Right cardiac atrium (tissue), 5 donors: ENCODE measurements around the gene PIGR. TPM values are rescaled to one million over a fixed set of nuclear protein-coding genes. Genes with fewer than 3 reads are reported as not detected.

Source experiments
- ATAC-seq, 2 donors: fragments of 200-7000 bp; cut with Tn5 transposase; one replicate each; pipeline versions ENCODE4 v1.8.0 to v1.9.1; 2020; ENCODE audit warnings: moderate library complexity in 2 of 2, mild to moderate bottlenecking in 1 of 2
- DNase-seq, 3 donors: peaks; one replicate each; pipeline ENCODE4 v3.0.0-alpha.2; 2020
- H3K27ac ChIP-seq: one replicate; pipeline ENCODE4 v1.5.1; 2013; ENCODE audit warnings: mild to moderate bottlenecking, low read length, control low read depth, moderate library complexity
- H3K27me3 ChIP-seq: one replicate; pipeline ENCODE4 v1.6.1; 2013; ENCODE audit not compliant: control insufficient read depth, insufficient read depth
- H3K4me1 ChIP-seq: one replicate; pipeline ENCODE4 v1.6.1; 2013; ENCODE audit warnings: low read length; ENCODE audit not compliant: control insufficient read depth, insufficient read depth
- H3K4me3 ChIP-seq: one replicate; pipeline ENCODE4 v1.5.1; 2013; ENCODE audit warnings: low read length, control low read depth
- H3K9me3 ChIP-seq: one replicate; pipeline ENCODE4 v1.6.1; 2013; ENCODE audit warnings: low read length; ENCODE audit not compliant: control insufficient read depth
- WGBS: extraction: QIAGEN DNeasy Blood & Tissue Kit; methylation state at CpG from one replicate; pipeline ENCODE4 v1.1.7; 2013; 5-methylcytosine and 5-hydroxymethylcytosine counted together
- intact Hi-C, 4 donors: fragments of 100-400 bp; cut with DNase I; formaldehyde crosslinking; loops; one replicate each; pipeline versions ENCODE4 v1.11.0 to v1.14.0; 2022 to 2023
- polyA plus RNA-seq: library from polyadenylated mRNA; stranded (reverse); fragments of 200-250 nt; gene quantifications from one replicate; pipeline ENCODE4 v1.2.3, GENCODE V29; 2013
- total RNA-seq, 4 donors: library from RNA; stranded (reverse); fragmentation: NEBNext Ultra II Directional; extraction: Animal tissue kit (Norgen Biotek cat#: 25700); gene quantifications; one replicate each; pipeline ENCODE4 v1.2.1, GENCODE V29; 2021
- donor health status: healthy with polysubstance abuse.
- donor health status: DM: no; HTN: yes; CAD: no.
- donor health status: DM: no; HTN: no; CAD: no.
- donor health status: DM: no; HTN: yes; CAD: no; lungs with severe emphysema.
- donor health status: DM: yes; HTN: yes; CAD: no.

The PIGR gene
- total and polyA plus RNA-seq, 5 donors, result 0.09 to 0.59 (median 0.20) TPM; not detected in 1

DNA sequence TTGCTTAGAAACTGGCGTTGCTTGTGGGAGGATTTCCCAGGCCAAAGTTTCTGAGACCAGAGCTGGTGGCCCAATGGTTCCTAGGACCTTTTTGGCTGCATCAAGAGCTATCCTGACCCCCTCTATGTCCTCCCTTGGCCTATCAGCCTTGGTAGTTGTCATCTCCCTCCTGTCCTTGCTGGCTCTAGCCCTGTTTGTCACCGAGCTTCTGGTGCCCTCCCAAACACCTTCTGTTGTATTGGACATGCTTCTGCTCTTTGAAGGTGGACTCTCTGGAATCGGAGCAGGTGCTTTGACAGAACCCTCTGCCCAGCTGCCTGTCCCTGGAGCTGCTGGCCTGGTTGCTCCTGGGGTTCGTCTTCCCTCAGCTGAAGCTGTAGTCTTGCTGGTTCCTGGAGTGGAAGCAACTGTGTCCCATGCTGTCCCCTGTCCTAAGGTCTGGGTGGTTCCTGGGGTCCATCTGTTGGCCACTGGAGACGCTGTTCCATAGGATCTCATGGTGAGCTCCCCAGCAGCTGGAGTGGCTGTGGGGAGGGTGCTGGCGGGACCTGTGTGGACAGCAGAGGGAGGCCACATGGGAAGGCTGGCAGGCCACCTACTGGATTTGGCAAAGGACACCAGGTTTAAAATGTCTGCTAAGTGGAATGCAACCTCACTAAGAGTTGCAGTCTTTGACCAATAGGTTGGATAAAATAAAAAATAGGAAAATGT is 14.6 kb upstream of the PIGR start:
- Histone ChIP-seq H3K27ac (no peak overlapping the region), H3K27me3 (no peaks in the 10 kb centered on the region), H3K9me3 (no peaks in the 10 kb centered on the region), H3K4me3 (no peak overlapping the region), H3K4me1 (no peaks in the 10 kb centered on the region)
- intact Hi-C loops, result no loop called here
- DNase-seq, result no peak
- no peak for ATAC-seq
- 85% methylated on average over 6 of the region's 6 CpGs for WGBS

DNA sequence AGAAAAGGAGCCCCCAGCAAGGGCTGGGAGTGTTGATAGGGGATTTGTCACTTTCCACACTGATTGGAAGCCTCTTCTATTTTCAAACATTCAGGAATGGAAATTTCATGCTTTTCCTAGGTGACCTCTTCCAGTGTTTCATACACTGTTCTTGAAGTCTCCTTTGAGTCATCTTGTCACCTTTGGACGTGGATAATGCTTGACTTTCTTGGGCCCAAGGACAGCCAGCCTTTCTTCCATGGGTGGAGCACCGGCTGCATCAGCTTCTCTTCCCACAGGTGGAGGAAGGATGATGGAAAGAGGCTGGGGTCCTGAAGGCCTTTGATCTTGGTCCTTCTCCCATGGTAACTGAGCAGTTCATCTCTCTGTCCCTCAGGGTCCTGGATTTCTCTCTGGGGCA is 11.9 kb upstream of the PIGR start:
- H3K27me3 ChIP-seq, result no peaks in the 10 kb centered on the region
- WGBS, result 95% methylated on average over 2 of the region's 2 CpGs

DNA sequence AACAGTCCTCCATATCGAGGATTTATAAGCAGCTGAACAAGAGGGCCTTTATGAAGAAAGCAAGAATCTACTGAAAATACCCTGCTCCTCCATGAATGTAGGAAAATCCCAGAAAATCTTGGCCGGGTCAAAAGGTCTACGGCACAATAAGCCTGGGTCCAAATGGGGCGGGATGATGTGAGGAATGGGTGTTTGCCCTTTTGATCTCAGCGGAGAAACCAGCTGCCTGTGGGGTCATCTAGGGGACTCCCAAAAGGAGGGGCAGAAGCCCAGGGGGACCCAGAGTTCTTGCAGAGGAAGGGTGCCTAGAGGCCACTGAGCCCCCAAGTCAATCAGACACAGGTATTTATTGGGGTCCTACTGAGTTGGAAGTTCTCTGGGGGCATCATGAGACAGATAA is 11.4 kb upstream of the PIGR start:
- Histone ChIP-seq H3K9me3 (no peaks in the 10 kb centered on the region), H3K27ac (no peak overlapping the region), H3K4me1 (no peaks in the 10 kb centered on the region), H3K27me3 (no peaks in the 10 kb centered on the region), H3K4me3 (no peak overlapping the region)
- 86% methylated on average over 5 of the region's 5 CpGs for WGBS
- no peak for ATAC-seq
- intact Hi-C loops, result no loop called here
- no peak for DNase-seq

More for the DNA sequence above, 11.9 kb upstream of the PIGR start:
- ATAC-seq (no peak), DNase-seq (no peak)
- no peak overlapping the region for H3K4me3 ChIP-seq
- H3K27ac ChIP-seq, result no peak overlapping the region
- no peaks in the 10 kb centered on the region for H3K9me3 ChIP-seq
- intact Hi-C loops, result no loop called here
- no peaks in the 10 kb centered on the region for H3K4me1 ChIP-seq

DNA sequence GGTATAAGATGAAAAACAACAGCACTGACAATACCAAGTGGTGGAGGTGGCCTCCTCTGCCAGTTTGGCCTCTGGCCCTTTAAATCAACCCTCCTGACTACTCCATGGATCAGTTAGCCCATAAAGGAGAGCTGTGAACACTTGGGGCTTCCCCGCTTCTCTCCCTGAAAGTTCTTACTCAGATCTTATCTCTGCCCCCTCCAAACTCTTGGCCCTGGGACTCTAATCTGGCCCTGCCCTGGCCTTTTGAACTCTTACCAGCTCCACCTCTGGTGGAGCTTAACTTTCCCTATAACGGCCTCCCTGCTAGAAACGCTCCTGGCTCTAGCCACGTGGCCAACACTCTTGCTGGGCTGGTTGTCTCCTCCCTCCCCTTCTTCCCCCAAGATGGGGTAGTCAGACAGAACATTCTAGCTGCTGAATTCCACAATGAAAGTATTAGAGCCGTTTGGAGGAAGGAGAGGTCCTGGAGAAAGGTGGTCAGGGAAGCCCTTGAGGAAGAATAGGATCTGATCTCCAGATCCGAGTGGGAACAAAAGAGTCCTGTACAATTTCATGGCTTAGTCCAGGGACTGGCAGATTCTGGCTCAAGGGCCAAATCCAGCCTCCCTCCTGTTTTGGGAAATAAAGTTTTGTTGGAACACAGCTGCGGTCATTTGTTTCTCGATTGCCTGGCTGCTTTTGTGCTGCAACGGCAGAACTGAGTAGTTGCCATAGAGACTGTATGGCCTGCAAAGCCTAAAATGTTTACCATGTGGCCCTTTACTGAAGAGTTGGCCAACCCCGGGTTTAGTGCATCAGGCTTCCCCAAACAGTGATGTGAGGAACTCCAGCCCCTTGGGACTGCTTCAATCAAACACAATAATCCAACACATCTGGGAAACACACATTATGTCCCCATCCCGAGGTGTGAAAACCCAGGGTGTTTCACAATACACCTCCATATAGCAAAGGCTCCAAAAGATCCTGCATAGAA is 9.5 kb upstream of the PIGR start:
- Histone ChIP-seq H3K4me1 (no peaks in the 10 kb centered on the region), H3K27ac (no peak overlapping the region), H3K9me3 (no peaks in the 10 kb centered on the region), H3K4me3 (no peak overlapping the region), H3K27me3 (no peaks in the 10 kb centered on the region)
- ATAC-seq (no peak), DNase-seq (no peak)
- WGBS, result 56% methylated on average over 11 of the region's 11 CpGs
- intact Hi-C loops, result no loop called here

DNA sequence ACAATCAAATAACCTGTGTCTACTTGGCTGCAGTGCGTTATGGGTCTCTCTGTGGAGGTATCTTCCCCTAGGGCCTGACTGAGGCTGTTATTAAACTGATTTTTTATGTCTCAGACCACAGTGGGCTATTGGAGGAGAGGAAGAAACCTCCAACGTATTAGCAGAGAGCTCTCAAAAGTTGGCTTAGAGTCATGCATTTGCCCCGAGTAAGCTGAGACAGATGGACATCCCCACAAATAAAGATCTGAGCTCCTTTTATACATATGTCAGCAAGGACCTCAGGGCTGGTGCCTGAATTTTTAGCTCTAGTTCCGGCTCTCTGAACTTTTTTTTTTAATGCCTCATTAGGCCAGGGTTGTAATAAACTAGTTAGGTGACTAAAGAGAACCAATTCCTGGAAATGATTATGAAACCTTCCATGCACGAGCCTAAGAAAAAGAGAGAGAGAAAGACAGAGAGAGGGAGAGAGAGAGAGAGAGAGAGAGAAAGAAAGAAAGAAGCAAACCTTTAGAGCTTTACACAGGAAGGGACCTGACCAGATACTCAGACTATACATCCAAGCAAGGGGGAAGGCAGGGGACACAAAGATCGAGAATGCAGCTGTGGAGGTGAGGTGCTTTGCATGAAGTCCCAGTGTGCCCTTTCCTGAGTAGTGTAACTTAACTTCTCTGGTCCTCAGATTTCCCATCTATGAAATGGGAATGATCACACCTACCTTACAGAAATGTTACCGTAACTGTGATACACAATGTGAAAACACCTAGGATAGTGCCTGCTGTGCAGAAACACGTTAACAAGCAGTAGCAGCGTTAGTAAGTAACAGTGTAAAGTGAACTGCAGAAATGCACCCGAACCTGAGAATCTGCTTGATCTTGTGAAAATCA is 8.4 kb upstream of the PIGR start:
- H3K4me3 ChIP-seq, result no peak overlapping the region
- intact Hi-C loops, result no loop called here
- 81% methylated on average over 10 of the region's 10 CpGs for WGBS
- no peaks in the 10 kb centered on the region for H3K9me3 ChIP-seq
- no peaks in the 10 kb centered on the region for H3K4me1 ChIP-seq
- H3K27me3 ChIP-seq, result no peaks in the 10 kb centered on the region
- DNase-seq, result no peak
- H3K27ac ChIP-seq, result no peak overlapping the region
- ATAC-seq, result no peak

DNA sequence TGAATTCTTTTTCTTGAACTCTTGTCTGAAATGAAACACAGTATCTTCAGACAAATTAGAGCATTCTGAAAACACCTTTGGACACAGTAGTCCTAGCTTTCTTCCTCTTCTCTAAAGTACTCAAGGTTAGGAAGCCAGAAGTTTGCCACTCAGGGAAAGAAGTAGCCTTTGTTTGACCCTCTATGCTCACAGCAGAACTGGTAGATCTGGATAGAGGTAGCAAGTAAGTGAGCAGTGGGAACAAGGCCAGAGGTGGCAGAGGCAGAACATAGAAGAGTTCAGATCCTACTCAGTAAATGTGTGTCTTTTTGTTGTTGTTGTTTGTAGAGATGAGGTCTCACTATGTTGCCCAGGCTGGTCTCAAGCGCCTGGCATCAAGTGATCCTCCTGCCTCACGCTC is 7.4 kb upstream of the PIGR start:
- H3K9me3 ChIP-seq, result no peaks in the 10 kb centered on the region
- intact Hi-C loops, result no loop called here
- no peak overlapping the region for H3K4me3 ChIP-seq
- 98% methylated on average over 2 of the region's 2 CpGs for WGBS
- DNase-seq (no peak), ATAC-seq (no peak)
- no peak overlapping the region for H3K27ac ChIP-seq
- H3K27me3 ChIP-seq, result no peaks in the 10 kb centered on the region
- H3K4me1 ChIP-seq, result no peaks in the 10 kb centered on the region

DNA sequence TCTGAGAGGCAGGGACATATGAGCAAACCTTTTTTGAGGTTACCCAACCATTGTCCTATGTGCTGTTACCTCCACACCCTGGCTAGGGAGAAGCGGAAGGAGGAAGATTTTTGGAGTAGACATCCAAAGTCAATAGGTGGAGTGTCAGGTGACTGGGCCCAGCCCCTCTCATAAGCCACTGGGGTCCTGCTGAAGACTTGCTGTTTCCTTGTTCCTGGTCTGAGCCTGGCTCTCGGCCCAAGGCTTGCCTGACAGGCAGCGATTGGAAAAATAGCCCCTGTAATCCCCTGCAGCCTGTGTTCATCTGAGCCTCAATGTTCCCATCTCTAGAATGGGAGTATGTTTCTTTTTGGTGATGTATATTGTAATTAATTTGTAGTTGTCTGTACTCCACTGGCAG is 6.9 kb upstream of the PIGR start:
- no peaks in the 10 kb centered on the region for H3K4me1 ChIP-seq
- WGBS, result 89% methylated on average over 3 of the region's 3 CpGs
- no peak for ATAC-seq
- H3K27me3 ChIP-seq, result no peaks in the 10 kb centered on the region
- intact Hi-C loops, result no loop called here
- DNase-seq, result no peak
- no peak overlapping the region for H3K27ac ChIP-seq
- H3K9me3 ChIP-seq, result no peaks in the 10 kb centered on the region
- H3K4me3 ChIP-seq, result no peak overlapping the region

DNA sequence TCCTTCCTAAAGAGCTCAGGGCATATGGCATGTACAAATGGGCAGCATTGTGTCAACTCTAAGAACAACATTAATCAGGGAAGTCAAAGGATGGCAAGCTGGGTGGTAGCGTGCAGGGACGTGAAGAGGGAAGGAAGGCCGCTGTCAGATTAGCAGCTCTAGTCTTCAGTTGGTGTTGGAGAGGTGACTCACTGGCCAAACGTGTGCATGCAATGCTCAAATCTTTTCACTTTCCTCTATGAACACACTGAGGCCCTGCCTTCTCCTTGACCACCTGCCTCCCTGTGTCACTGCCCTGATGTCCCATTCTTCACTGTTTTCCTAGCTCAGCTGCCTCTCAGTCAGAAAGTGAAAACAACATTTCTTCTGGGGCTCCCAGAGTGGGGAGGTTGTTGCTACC is 5.9 kb upstream of the PIGR start:
- H3K4me1 ChIP-seq, result no peaks in the 10 kb centered on the region
- no peak for ATAC-seq
- intact Hi-C loops, result no loop called here
- no peak for DNase-seq
- H3K9me3 ChIP-seq, result no peaks in the 10 kb centered on the region
- 57% methylated on average over 4 of the region's 4 CpGs for WGBS
- H3K27ac ChIP-seq, result no peak overlapping the region
- H3K27me3 ChIP-seq, result no peaks in the 10 kb centered on the region
- no peak overlapping the region for H3K4me3 ChIP-seq

DNA sequence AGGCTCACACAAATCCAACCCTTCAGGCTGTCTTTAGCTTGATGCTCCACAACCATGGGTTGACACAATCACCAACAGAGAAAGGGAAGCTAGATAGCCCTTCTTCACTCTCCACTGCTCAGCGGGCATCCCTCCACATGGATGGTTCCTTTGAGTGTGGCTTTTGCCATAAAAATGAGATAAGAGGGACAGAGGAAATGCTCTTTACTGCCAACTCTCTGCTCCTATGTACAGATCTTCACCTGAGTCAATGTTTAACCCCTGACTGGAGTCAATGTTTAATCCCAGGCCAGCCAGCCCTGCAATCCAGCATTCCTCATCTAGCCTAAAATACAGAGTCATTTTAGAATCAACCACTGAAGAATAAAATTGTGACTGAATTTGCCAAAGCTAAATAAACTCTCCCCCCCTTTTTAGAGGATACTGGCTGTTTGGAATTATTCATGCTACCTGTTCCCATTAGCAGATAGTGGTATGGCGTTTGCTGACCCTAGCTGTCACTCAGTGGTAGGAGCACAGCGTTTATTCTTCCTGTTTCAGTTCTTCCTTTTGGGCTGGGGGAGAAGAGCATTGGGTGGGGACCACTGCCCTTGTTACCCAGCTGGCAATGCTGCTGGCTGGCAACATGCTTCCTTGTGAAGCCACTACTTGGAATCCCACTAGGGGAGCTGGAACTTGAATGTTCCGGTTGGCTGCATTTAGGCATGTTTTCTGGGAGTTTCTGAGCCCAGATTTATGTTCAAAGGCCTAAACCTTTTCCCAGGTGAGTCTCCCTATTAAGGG is 5.2 kb upstream of the PIGR start:
- no peak for ATAC-seq
- Histone ChIP-seq H3K4me3 (no peak overlapping the region), H3K27ac (no peak overlapping the region), H3K27me3 (no peaks in the 10 kb centered on the region), H3K9me3 (no peaks in the 10 kb centered on the region), H3K4me1 (no peaks in the 10 kb centered on the region)
- intact Hi-C loops, result no loop called here
- DNase-seq, result no peak
- WGBS, result 79% methylated on average over 4 of the region's 4 CpGs

DNA sequence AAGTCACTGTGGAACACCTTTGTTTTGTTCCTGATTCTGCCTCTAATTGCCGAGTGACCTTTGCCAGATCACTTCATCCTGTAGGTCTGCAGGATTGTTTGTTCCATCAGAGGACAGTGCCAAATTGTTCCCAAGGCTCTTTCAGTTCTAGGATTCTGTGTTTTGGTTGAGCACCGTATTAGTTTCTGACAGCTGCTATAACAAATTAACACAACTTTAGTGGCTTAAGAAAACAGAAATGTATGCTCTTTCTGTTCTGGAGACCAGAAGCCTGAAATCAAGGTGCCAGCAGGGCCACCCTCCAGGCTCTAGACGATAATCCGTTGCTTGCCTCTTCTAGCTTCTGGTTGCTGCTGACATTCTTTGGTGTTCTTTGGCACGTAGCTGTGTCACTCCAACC is 3.4 kb upstream of the PIGR start:
- no peak overlapping the region for H3K27ac ChIP-seq
- DNase-seq (no peak), ATAC-seq (no peak)
- H3K4me1 ChIP-seq, result no peaks in the 10 kb centered on the region
- H3K9me3 ChIP-seq, result no peaks in the 10 kb centered on the region
- no peaks in the 10 kb centered on the region for H3K27me3 ChIP-seq
- WGBS, result 92% methylated on average over 5 of the region's 5 CpGs
- intact Hi-C loops, result no loop called here
- H3K4me3 ChIP-seq, result no peak overlapping the region
